CD4-positive, alpha-beta T cell treated with Interleukin-6 at 100 ng/mL for 8 hours (primary cell): ENCODE data around the gene EXOC3L2.
"Not testable (repeated sequence)": the region's sequence is repeated elsewhere in the genome, so short reads cannot be mapped to it uniquely, and the experiment has no call there.

Source experiments
- DNase-seq: peaks from one replicate; pipeline ENCODE4 v3.0.0-alpha.2; 2020; ENCODE audit warnings: mixed read lengths, low spot score

EXOC3L2 gene

GRCh38 chr19:45255611-45256157 lies 10.5 kb upstream of the EXOC3L2 start:
- no peak for DNase-seq

GRCh38 chr19:45254044-45254531 lies 8.9 kb upstream of the EXOC3L2 start:
- DNase-seq: no peak

GRCh38 chr19:45253396-45254027 lies 8.3 kb upstream of the EXOC3L2 start:
- peak; percentile 9 for DNase-seq

GRCh38 chr19:45251452-45252354 lies 6.5 kb upstream of the EXOC3L2 start:
- no peak for DNase-seq

- peak; percentile 58 for DNase-seq
Observed at GRCh38 chr19:45250832-45251451, 5.7 kb upstream of the EXOC3L2 start, which contains the start of gene MARK4. TSS of gene MARK4 (plus strand) at chr19:45251271. CDS start at chr19:45251589, 318 bp downstream.

- DNase-seq: no peak
Observed at GRCh38 chr19:45250216-45250831, 5.1 kb upstream of the EXOC3L2 start.

- DNase-seq: no peak
Observed at GRCh38 chr19:45249261-45250033, 4.2 kb upstream of the EXOC3L2 start.

GRCh38 chr19:45247136-45247535 lies 1.9 kb upstream of the EXOC3L2 start:
- DNase-seq: no peak

GRCh38 chr19:45245826-45246225 lies 619 bp upstream of the EXOC3L2 start:
- no peak for DNase-seq

- DNase-seq: no peak
Observed at GRCh38 chr19:45244133-45244794, 943 bp downstream of the EXOC3L2 start.

- DNase-seq: no peak
Observed at GRCh38 chr19:45243144-45243732, 2.0 kb downstream of the EXOC3L2 start.

GRCh38 chr19:45238556-45238955 lies 6.7 kb downstream of the EXOC3L2 start:
- no peak for DNase-seq

GRCh38 chr19:45235485-45235884 lies 9.7 kb downstream of the EXOC3L2 start:
- no peak for DNase-seq

- no peak for DNase-seq
Observed at GRCh38 chr19:45234089-45234869, 10.9 kb downstream of the EXOC3L2 start.

GRCh38 chr19:45231891-45232290 lies 13.3 kb downstream of the EXOC3L2 start:
- no peak for DNase-seq

- DNase-seq: not testable (repeated sequence)
Observed at GRCh38 chr19:45229056-45229455, 16.2 kb downstream of the EXOC3L2 start.

- DNase-seq: no peak
Observed at GRCh38 chr19:45224645-45225044, 20.6 kb downstream of the EXOC3L2 start.

GRCh38 chr19:45223879-45224278 lies 21.3 kb downstream of the EXOC3L2 start:
- no peak for DNase-seq

GRCh38 chr19:45222724-45223123 lies 22.5 kb downstream of the EXOC3L2 start:
- DNase-seq: no peak
